Activated CD8-positive, alpha-beta T cell treated with anti-CD3 and anti-CD28 coated beads for 36 hours (primary cell): ENCODE results near the gene MCC. TPM values are rescaled to one million over a fixed set of nuclear protein-coding genes. Genes with fewer than 3 reads are reported as not detected.

Experiments used
- ATAC-seq: fragments of 200-7000 bp; cut with Tn5 transposase; one replicate; pipeline ENCODE4 v1.10.0; 2021; ENCODE audit warnings: mild to moderate bottlenecking, moderate library complexity
- CTCF ChIA-PET: fragments of 350-600 bp; sonication (Branson Sonifier 250); formaldehyde crosslinking; loops from one replicate; lab custom pipeline; 2021; ENCODE audit warnings: antibody characterized with exemption; lab: Charles Lee
- POLR2A ChIA-PET: fragments of 350-600 bp; sonication (Branson Sonifier 250); formaldehyde crosslinking; loops from one replicate; lab custom pipeline; 2021; ENCODE audit warnings: antibody characterized with exemption; lab: Charles Lee
- DNase-seq: peaks from one replicate; pipeline ENCODE4 v3.0.0-alpha.2; 2020
- H3K27ac Mint-ChIP-seq: one replicate; pipeline ENCODE4 v1.8.0; 2021; ENCODE audit warnings: mild to moderate bottlenecking, mixed read lengths
- H3K27me3 Mint-ChIP-seq: one replicate; pipeline ENCODE4 v1.8.0; 2021; ENCODE audit warnings: mixed read lengths
- H3K36me3 Mint-ChIP-seq: one replicate; pipeline ENCODE4 v1.8.0; 2021; ENCODE audit warnings: low read depth, mixed read lengths
- H3K4me1 Mint-ChIP-seq: one replicate; pipeline ENCODE4 v1.8.0; 2021; ENCODE audit warnings: low read depth, mixed read lengths
- H3K4me3 Mint-ChIP-seq: one replicate; pipeline ENCODE4 v1.8.0; 2021; ENCODE audit warnings: mild to moderate bottlenecking, moderate library complexity, mixed read lengths
- H3K9me3 Mint-ChIP-seq: one replicate; pipeline ENCODE4 v1.8.0; 2021; ENCODE audit warnings: mixed read lengths
- CTCF ChIP-seq: fragments of 200-600 bp; IDR thresholded peaks from one replicate; pipeline ENCODE4 v1.8.0; 2022; ENCODE audit warnings: antibody characterized with exemption, mild to moderate bottlenecking
- intact Hi-C: fragments of 100-400 bp; cut with micrococcal nuclease; formaldehyde crosslinking; loops from one replicate; pipeline ENCODE4 v1.10.0; 2022
- total RNA-seq, 2 experiments: library from RNA; stranded (reverse); gene quantifications; one replicate each; pipeline ENCODE4 v1.2.3, GENCODE V29; 2021

MCC gene
- total RNA-seq, 2 experiments from 2014 or later, result 4.9 to 5.4 TPM

GRCh38 chr5:113281194-113281593 lies 207.1 kb downstream of the MCC start:
- no peak for ATAC-seq
- Mint-ChIP-seq H3K27ac (no peak overlapping the region), H3K4me1 (peaks cover 20% of the 10 kb centered on the region), H3K27me3 (no peaks in the 10 kb centered on the region), H3K36me3 (no peaks in the 10 kb centered on the region), H3K9me3 (no peaks in the 10 kb centered on the region), H3K4me3 (no peak overlapping the region)
- CTCF ChIA-PET, result interaction anchor here (2.9 kb wide), 1 partner anchor 13 kb away, joined by 10 read pairs; no protein-coding TSS in a partner anchor
- intact Hi-C loops, result no loop called here
- TF ChIP-seq CTCF, result no peak
- no peak for DNase-seq
- POLR2A ChIA-PET, result interaction anchor here (1.1 kb wide), 1 partner anchor 207 kb away, joined by 3 read pairs; the partner anchor contains the start of gene MCC

DNA sequence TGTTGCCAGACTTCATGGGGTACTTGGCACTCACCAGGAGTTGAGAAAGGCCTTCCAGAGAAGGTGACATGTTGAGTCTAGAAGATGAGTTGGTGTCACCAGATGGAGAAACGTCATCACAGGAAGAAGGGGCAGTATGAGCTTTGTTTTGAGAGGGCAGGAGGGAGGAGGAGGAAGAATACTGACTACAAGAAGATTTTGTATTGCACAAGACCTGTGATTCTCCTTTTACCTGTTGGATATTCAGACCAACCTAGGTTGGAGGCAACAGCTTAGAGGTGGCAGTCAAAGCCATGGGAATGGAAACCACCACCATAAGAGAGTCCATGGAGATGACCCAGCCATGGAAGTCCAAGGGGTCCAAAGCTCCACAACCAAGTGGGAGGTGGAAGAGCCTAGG lies 207.7 kb downstream of the MCC start:
- peaks cover 20% of the 10 kb centered on the region for H3K4me1 Mint-ChIP-seq
- intact Hi-C loops, result no loop called here
- no peaks in the 10 kb centered on the region for H3K36me3 Mint-ChIP-seq
- no peak overlapping the region for H3K4me3 Mint-ChIP-seq
- no peaks in the 10 kb centered on the region for H3K9me3 Mint-ChIP-seq
- TF ChIP-seq CTCF, result no peak
- H3K27me3 Mint-ChIP-seq, result no peaks in the 10 kb centered on the region
- no peak overlapping the region for H3K27ac Mint-ChIP-seq
- peak; percentile 35 for ATAC-seq
- no peak for DNase-seq
- CTCF ChIA-PET, result interaction anchor here (2.9 kb wide), 1 partner anchor 14 kb away, joined by 10 read pairs; no protein-coding TSS in a partner anchor
- POLR2A ChIA-PET, result no interaction called here

- ATAC-seq (peak; percentile 88), DNase-seq (peak; percentile 47)
- POLR2A ChIA-PET, result interaction anchor here (1.3 kb wide), 1 partner anchor 16 kb away, joined by 5 read pairs; no protein-coding TSS in a partner anchor
These were observed 209.3 kb downstream of the MCC start for GRCh38 chr5:113278976-113279375.

DNA sequence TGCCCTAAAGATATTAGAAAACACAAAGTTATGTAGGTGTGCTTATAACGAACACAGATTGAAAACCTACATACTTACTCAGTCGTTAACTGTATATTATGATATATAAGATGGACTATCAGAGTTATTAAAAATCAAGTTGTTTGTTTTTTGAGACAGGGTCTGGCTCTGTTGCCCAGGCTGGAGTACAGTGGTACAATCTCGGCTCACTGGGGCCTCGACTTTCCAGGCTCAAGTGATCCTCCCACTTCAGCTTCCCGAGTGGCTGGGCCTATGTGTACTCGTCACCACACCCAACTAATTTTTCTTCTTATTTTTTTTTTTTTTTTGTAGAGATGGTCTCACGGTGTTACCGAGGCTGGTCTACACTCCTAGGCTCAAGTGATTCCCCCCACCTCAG lies 211.8 kb downstream of the MCC start:
- POLR2A ChIA-PET, result no interaction called here
- CTCF ChIA-PET, result no interaction called here
- TF ChIP-seq CTCF, result no peak
- intact Hi-C loops, result no loop called here
- no peaks in the 10 kb centered on the region for H3K27me3 Mint-ChIP-seq
- no peak overlapping the region for H3K4me3 Mint-ChIP-seq
- ATAC-seq (no peak), DNase-seq (no peak)
- H3K4me1 Mint-ChIP-seq, result peaks cover 29% of the 10 kb centered on the region
- no peak overlapping the region for H3K27ac Mint-ChIP-seq
- H3K36me3 Mint-ChIP-seq, result no peaks in the 10 kb centered on the region
- no peaks in the 10 kb centered on the region for H3K9me3 Mint-ChIP-seq

More at GRCh38 chr5:113278976-113279375, 209.3 kb downstream of the MCC start:
- Mint-ChIP-seq H3K36me3 (no peaks in the 10 kb centered on the region), H3K4me3 (no peak overlapping the region), H3K4me1 (peaks cover 23% of the 10 kb centered on the region), H3K27me3 (no peaks in the 10 kb centered on the region), H3K27ac (no peak overlapping the region), H3K9me3 (no peaks in the 10 kb centered on the region)
- no peak for TF ChIP-seq CTCF
- CTCF ChIA-PET, result interaction anchor here (0.8 to 1.4 kb wide), 3 partner anchors 10 to 282 kb away, joined by 3 to 4 read pairs (median 3); no protein-coding TSS in a partner anchor
- intact Hi-C loops, result no loop called here

DNA sequence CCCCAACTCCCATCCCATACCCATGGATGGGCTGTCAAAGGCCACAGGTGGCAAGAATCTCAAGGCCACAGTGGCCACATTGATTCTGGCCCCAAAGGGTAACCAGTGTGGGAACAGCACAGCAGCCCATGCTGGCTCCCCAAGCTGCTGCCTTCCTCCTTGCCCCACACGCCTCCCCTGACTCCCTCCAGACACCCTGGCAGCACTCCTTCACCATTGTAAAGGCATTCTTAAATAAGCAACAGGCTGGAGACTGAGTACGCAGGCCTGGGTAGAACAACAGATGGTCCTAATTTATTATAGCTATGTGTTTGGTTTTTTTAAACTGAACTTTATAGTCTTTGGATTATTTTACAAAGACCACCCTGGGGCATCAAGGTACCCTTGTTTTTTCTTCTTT lies 212.3 kb downstream of the MCC start:
- no peak for TF ChIP-seq CTCF
- CTCF ChIA-PET, result interaction anchor here (2.2 kb wide), 1 partner anchor 280 kb away, joined by 8 read pairs; no protein-coding TSS in a partner anchor
- intact Hi-C loops, result no loop called here
- Mint-ChIP-seq H3K9me3 (no peaks in the 10 kb centered on the region), H3K4me3 (no peak overlapping the region), H3K36me3 (no peaks in the 10 kb centered on the region), H3K4me1 (peaks cover 25% of the 10 kb centered on the region), H3K27ac (no peak overlapping the region), H3K27me3 (no peaks in the 10 kb centered on the region)
- POLR2A ChIA-PET, result no interaction called here
- ATAC-seq (no peak), DNase-seq (no peak)
